Measurements from ENCODE around the gene RRP1B.
A peak's percentile ranks its signal among the peaks of the same experiment; 100 is the strongest.
"Not testable (repeated sequence)": the region's sequence is repeated elsewhere in the genome, so short reads cannot be mapped to it uniquely, and the experiment has no call there.

The RRP1B gene

GRCh38 chr21:43659136-43660000 lies at the start of gene RRP1B, which contains the start of gene HSF2BP:
RRP1B (plus strand) TSS chr21:43659560; CDS start chr21:43659665, 105 bp downstream.
HSF2BP (minus strand) TSS chr21:43659488; CDS start chr21:43658096, 1,392 bp downstream.
- peak; percentile 77 to 84 for DNase-seq

- DNase-seq = peak; percentile 6 to 12
These were observed 47.6 kb upstream of the RRP1B start for GRCh38 chr21:43611598-43612369.

- no peak for DNase-seq
These were observed 45.4 kb upstream of the RRP1B start for GRCh38 chr21:43613755-43614638.

- DNase-seq = no peak
These were observed 44.5 kb upstream of the RRP1B start for GRCh38 chr21:43614839-43615238.

- not testable (repeated sequence) for DNase-seq
These were observed 42.5 kb upstream of the RRP1B start for GRCh38 chr21:43616861-43617260.

GRCh38 chr21:43618940-43619339 lies 40.4 kb upstream of the RRP1B start:
- DNase-seq = no peak

- no peak for DNase-seq
These were observed 40.0 kb upstream of the RRP1B start for GRCh38 chr21:43619344-43619743.

- no peak for DNase-seq
These were observed 39.5 kb upstream of the RRP1B start for GRCh38 chr21:43619856-43620255.

- no peak for DNase-seq
These were observed 36.6 kb upstream of the RRP1B start for GRCh38 chr21:43622796-43623195.

- DNase-seq = no peak
These were observed 35.8 kb upstream of the RRP1B start for GRCh38 chr21:43623588-43623987.

GRCh38 chr21:43624339-43624738 lies 35.0 kb upstream of the RRP1B start:
- DNase-seq = no peak

- no peak for DNase-seq
These were observed 33.0 kb upstream of the RRP1B start for GRCh38 chr21:43626390-43626789.

GRCh38 chr21:43627527-43627926 lies 31.8 kb upstream of the RRP1B start:
- DNase-seq = no peak

GRCh38 chr21:43631411-43632107 lies 27.8 kb upstream of the RRP1B start:
- no peak for DNase-seq

GRCh38 chr21:43632373-43632905 lies 26.9 kb upstream of the RRP1B start:
- DNase-seq = no peak

- DNase-seq = no peak
These were observed 24.7 kb upstream of the RRP1B start for GRCh38 chr21:43634618-43635017.

- DNase-seq = no peak
These were observed 23.9 kb upstream of the RRP1B start for GRCh38 chr21:43635436-43635835.

- no peak for DNase-seq
These were observed 21.7 kb upstream of the RRP1B start for GRCh38 chr21:43637530-43638158.

- no peak for DNase-seq
These were observed 19.6 kb upstream of the RRP1B start for GRCh38 chr21:43639470-43640353.

GRCh38 chr21:43640400-43640799 lies 19.0 kb upstream of the RRP1B start:
- DNase-seq = no peak
